LNCAP (cell line): ENCODE measurements around the gene IFI27L1.

Experiments used
- TF ChIP-seq, protein P1 (sequence below): fragments of 450-650 bp; IDR thresholded peaks from 2 replicates; pipeline ENCODE4 v1.5.1; 2017; ENCODE audit warnings: mild to moderate bottlenecking

IFI27L1 gene

GRCh38 chr14:94040247-94040646, 40.9 kb upstream of the IFI27L1 start:
- TF ChIP-seq, protein P1, sequence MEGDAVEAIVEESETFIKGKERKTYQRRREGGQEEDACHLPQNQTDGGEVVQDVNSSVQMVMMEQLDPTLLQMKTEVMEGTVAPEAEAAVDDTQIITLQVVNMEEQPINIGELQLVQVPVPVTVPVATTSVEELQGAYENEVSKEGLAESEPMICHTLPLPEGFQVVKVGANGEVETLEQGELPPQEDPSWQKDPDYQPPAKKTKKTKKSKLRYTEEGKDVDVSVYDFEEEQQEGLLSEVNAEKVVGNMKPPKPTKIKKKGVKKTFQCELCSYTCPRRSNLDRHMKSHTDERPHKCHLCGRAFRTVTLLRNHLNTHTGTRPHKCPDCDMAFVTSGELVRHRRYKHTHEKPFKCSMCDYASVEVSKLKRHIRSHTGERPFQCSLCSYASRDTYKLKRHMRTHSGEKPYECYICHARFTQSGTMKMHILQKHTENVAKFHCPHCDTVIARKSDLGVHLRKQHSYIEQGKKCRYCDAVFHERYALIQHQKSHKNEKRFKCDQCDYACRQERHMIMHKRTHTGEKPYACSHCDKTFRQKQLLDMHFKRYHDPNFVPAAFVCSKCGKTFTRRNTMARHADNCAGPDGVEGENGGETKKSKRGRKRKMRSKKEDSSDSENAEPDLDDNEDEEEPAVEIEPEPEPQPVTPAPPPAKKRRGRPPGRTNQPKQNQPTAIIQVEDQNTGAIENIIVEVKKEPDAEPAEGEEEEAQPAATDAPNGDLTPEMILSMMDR, result no peak

GRCh38 chr14:94040796-94041195, 40.3 kb upstream of the IFI27L1 start:
- TF ChIP-seq, protein P1, result no peak

GRCh38 chr14:94041551-94042346, 39.4 kb upstream of the IFI27L1 start:
- TF ChIP-seq, protein P1, result no peak

- TF ChIP-seq, protein P1, result no peak
Observed at GRCh38 chr14:94042433-94043091, 38.5 kb upstream of the IFI27L1 start.

- TF ChIP-seq, protein P1, result no peak
Observed at GRCh38 chr14:94043111-94043755, 37.9 kb upstream of the IFI27L1 start.

DNA sequence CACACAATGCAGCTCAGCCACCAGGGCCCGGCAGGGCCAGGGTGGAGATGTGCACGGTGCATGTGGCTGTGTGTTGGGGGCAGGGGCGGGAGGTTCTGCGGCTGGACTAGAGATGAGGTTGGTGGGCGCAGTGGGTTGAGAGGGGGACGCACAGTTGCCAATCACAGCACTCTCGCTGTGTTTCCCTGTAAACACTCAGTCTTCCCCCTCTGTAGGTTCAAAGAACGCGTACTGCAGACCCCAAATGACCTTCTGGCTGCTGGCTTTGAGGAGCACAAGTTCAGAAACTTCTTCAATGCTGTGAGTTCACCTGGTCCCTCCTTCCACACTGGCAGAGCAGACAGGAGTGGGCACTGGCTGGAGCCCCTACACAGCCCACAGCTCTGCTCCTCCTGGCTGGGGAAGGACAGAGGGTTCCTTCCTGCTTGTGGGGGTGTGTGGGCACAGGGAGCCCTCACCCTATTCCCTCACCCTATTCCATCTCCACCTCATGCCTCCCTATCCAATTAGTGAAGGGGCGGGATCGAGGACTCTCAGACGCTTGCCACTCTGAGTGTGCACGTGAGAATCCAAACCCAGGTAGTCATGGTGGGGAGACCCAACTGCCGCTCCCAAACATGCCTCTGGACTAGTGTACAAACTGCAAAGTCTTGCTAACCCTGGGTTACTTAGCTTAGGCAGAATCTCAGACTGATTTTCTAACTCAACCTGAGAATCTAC, 37.2 kb upstream of the IFI27L1 start:
- TF ChIP-seq, protein P1, result no peak

- TF ChIP-seq, protein P1, result no peak
Observed at GRCh38 chr14:94044476-94045091, 36.5 kb upstream of the IFI27L1 start.
